COLO829 (cell line): ENCODE measurements around the gene WDFY3.
A peak's percentile ranks its signal among the peaks of the same experiment; 100 is the strongest.
"Not testable (repeated sequence)": the region's sequence is repeated elsewhere in the genome, so short reads cannot be mapped to it uniquely, and the experiment has no call there.

Source experiments
- DNase-seq: peaks from one replicate; pipeline ENCODE4 v3.0.0; 2012; ENCODE audit warnings: low spot score

Gene WDFY3

DNA sequence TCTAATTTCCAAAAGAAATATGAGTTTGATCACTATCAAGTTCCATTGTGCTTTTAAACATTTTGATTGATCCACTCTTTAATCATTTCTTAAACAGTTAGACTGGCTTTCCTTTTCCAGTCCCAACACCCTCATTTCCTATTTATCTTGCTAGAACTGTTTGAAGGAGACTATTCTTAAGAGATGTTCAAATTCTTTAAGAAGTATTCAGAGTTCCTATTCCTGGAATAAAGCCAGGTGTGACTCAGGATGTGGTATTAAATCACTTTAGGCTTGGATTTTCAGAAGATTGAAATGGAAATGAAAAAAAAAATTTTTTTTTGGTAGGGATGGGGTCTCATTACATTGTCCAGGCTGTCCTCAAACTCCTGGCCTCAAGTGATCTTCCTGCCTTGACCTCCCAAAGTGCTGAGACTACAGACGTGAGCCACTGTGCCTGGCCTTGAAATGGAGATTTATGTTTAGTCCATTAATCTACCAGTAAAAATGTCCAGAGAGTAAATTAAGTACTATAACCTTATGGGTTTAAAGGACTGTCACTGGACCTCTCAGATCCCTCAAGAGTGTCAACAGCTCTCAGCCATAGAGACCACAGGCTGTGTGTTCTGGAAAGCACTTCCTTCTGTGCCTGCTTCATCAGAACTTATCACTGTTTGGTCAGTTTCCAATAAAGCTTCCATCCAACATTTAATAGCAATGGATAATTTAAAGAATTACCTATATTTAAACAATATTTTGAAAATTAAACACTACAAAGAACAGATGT is 292.8 kb downstream of the WDFY3 start:
- peak; percentile 71 for DNase-seq

DNA sequence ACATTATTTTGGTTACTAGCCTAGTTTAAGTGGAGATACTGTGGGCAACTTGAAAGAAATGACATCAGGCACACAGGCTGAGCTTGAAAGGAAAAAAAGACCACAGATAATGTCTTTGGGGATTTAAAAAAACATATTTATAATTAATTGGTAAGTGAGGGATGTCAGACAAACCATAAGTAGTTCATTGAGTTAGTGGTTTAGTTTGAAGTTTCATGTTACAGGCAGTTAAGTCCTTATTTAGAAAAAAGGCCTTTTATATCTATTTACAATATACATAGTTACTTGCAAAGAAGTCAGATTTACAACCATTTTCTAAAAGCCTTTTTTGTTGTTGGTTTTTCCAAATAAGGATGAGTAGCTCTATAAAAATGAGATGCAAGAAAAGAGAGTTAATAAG is 294.3 kb downstream of the WDFY3 start:
- DNase-seq: peak; percentile 71

- no peak for DNase-seq
Measured at GRCh38 chr4:84669201-84669600, 297.3 kb downstream of the WDFY3 start.

GRCh38 chr4:84666439-84666838 is 300.1 kb downstream of the WDFY3 start:
- no peak for DNase-seq

DNA sequence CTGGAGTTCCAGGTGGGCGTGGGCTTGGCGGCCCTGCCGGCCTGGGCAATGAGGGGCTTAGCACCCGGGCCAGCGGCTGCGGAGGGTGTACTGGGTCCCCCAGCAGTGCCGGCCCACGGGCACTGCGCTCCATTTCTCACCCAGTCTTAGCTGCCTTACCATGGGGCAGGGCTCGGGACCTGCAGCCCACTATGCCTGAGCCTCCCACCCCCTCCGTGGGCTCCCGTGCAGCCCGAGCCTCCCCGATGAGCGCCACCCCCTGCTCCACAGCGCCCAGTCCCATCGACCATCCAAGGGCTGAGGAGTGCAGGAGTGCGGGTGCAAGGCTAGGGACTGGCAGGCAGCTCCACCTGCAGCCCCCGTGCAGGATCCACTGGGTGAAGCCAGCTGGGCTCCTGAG is 301.7 kb downstream of the WDFY3 start:
- not testable (repeated sequence) for DNase-seq

DNA sequence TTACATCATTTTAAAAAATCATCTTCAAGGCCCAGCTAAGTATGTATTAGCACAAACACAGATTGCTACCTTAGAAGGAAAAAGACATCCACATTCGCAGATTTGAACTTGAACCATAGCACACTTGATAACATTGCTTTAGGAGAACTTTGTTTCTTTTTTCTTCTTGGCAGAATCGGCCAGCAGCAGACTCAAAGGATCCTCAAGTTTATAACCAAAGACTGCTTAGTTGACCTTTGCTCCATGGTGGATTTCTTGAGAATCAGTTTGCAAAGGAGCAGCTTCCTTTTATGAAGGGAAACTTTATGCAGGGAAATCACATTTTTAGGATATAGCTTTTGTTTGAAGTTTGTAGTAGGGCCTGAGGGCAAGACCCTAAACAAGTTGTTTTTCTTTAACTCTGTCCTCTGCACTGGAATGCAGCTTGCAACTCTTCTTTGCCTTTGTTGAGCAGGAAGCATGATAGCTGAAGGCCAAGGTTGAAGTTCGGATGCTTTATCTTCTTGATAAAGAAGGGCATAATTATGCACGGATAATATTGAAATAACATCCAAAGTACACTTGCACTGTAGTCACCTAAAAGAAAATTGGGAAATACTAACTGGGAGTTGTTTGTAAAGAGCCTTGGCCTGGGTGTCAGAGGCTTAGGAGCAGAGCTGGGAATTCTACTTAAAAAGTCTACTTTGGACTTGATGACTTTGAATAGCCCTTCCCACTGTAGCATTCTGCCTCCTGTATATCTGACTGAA is 305.1 kb downstream of the WDFY3 start:
- no peak for DNase-seq

- no peak for DNase-seq
Measured at GRCh38 chr4:84660606-84661005, 305.9 kb downstream of the WDFY3 start.

- no peak for DNase-seq
Measured at GRCh38 chr4:84652478-84652877, 314.0 kb downstream of the WDFY3 start.

DNA sequence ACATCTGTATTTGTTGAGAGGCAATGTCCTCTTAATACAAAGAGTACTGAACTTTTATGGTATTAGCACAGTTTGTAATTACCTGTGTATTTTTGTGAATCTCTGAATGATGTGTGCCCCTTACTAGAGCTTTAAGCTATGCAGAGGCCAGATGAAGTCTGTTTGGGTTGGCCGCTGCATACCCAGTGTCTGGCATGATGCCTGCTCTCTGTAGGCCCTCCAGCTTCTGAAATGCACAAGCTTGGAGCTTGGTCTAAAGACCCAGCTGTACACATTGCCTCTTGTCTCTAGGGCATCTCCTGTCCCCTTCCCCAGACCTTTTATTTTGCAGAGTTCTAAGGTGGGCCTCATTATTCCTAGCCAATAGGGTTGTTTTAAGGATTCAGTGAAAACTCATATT is 315.0 kb downstream of the WDFY3 start:
- no peak for DNase-seq

- no peak for DNase-seq
Measured at GRCh38 chr4:84648863-84649647, 317.4 kb downstream of the WDFY3 start.

- DNase-seq: no peak
Measured at GRCh38 chr4:84648178-84648577, 318.3 kb downstream of the WDFY3 start.

GRCh38 chr4:84647312-84647884 is 319.1 kb downstream of the WDFY3 start:
- DNase-seq: no peak

DNA sequence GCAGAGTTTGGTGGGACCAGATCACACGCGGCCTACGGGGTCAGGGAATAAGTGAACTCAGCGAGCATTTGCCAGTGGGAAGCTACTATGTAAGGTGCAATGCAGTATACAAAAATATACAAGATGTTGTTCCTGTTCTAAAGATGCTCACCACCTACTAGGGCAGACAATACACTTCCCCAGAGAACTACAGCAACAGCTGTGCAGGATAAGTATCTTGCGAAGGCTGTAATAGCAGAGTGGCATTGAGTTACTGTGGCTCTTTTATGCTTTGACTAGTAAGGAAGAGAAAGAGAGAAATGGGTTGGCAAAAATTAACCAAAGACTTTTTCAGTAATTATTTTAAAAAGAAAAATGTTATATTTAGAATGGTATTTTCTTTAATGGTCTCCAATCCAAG is 322.4 kb downstream of the WDFY3 start:
- no peak for DNase-seq

GRCh38 chr4:84639145-84639544 is 327.3 kb downstream of the WDFY3 start:
- no peak for DNase-seq

GRCh38 chr4:84638092-84638491 is 328.4 kb downstream of the WDFY3 start:
- peak; percentile 20 for DNase-seq

GRCh38 chr4:84634961-84635360 is 331.5 kb downstream of the WDFY3 start:
- no peak for DNase-seq

GRCh38 chr4:84632092-84632491 is 334.4 kb downstream of the WDFY3 start:
- no peak for DNase-seq

GRCh38 chr4:84631573-84631972 is 334.9 kb downstream of the WDFY3 start:
- DNase-seq: no peak

DNA sequence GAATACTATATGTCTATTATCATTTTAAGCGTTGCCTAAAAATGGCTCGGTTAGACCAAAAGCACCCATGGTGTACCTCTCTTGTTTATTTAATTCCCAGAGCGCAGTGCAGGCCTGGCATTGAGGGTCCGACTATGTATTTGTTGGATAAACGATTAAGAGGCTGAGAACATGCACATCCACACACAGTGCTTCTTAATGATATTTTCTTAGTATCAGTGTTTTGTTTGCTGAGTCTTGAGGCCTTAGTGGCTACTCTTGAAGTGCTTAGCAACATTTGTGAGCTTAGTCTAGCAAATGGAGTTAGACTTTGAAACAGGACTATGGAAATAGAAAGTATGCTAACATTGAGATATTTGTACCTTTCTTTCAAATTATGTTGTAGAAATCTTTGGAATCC is 339.8 kb downstream of the WDFY3 start:
- DNase-seq: no peak

DNA sequence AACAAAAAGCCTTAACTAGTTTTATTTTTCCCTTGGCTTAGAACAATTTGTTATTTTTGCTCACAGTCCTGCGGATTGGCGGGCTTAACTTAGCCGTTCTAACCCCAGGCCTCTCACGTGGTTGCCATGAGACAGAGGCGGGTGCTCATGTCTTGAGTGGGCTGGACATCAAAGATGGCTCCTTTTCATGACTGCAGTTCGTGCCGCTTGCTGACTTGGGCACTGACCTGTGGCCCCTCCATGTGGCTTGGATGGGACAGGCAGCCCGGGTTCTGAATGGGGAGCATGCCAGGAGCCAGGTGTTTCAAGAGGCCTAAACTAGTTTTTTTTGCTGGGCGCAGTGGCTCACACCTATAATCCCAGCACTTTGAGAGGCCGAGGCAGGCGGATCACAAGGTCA is 342.8 kb downstream of the WDFY3 start:
- DNase-seq: no peak

- DNase-seq: no peak
Measured at GRCh38 chr4:84622959-84623358, 343.5 kb downstream of the WDFY3 start.
